Keratinocyte (primary cell): ENCODE data around the gene RYR2. TPM values are rescaled to one million over a fixed set of nuclear protein-coding genes. Genes with fewer than 3 reads are reported as not detected.

Experiments used
- DNase-seq: peaks from one replicate; pipeline ENCODE4 v3.0.0-alpha.2; 2011; ENCODE audit warnings: low read depth, missing footprints, low spot score
- FAIRE-seq: peaks from 2 replicates; lab custom pipeline; 2011; peaks lifted over from hg19 to GRCh38; lab: Jason Lieb, UNC
- H2AFZ ChIP-seq: 2 replicates; pipeline ENCODE4 v1.6.0; 2012; ENCODE audit warnings: low read length, control low read depth, inconsistent platforms; ENCODE audit not compliant: control insufficient read depth
- H3K27ac ChIP-seq: 2 replicates; pipeline ENCODE4 v1.5.1; 2011; ENCODE audit warnings: low read length; ENCODE audit not compliant: control insufficient read depth, insufficient read depth
- H3K27me3 ChIP-seq: 3 replicates; pipeline ENCODE4 v1.6.0; 2011; ENCODE audit warnings: low read length; ENCODE audit not compliant: control insufficient read depth, insufficient read depth; ENCODE audit errors: extremely low read depth
- H3K36me3 ChIP-seq, 2 experiments: 2 replicates in 1 of 2; 3 replicates in 1 of 2; pipeline ENCODE4 v1.5.1; 2011; ENCODE audit warnings: low read length in 2 of 2, mild to moderate bottlenecking in 1 of 2; ENCODE audit not compliant: control insufficient read depth in 2 of 2, insufficient read depth in 2 of 2; ENCODE audit errors: extremely low read depth in 1 of 2
- H3K4me1 ChIP-seq: 3 replicates; pipeline ENCODE4 v1.5.1; 2011; ENCODE audit warnings: low read length; ENCODE audit not compliant: control insufficient read depth, insufficient read depth; ENCODE audit errors: extremely low read depth
- H3K4me2 ChIP-seq: 3 replicates; pipeline ENCODE4 v1.6.0; 2011; ENCODE audit warnings: low read depth, low read length; ENCODE audit not compliant: control insufficient read depth, insufficient read depth; ENCODE audit errors: extremely low read depth
- H3K4me3 ChIP-seq, 3 experiments: fragments of 200-600 bp in 1 of 3; sonication (generic) in 1 of 3; 2 replicates in 2 of 3; 3 replicates in 1 of 3; pipeline ENCODE4 v1.5.1; 2011 to 2016; ENCODE audit warnings: low read length in 3 of 3, mild to moderate bottlenecking in 3 of 3, control low read depth in 2 of 3, inconsistent platforms in 1 of 3, low read depth in 1 of 3, mixed read lengths in 1 of 3, mixed run types in 1 of 3, moderate library complexity in 1 of 3; ENCODE audit not compliant: control insufficient read depth in 2 of 3, insufficient read depth in 2 of 3; ENCODE audit errors: extremely low read depth in 1 of 3
- H3K79me2 ChIP-seq: 2 replicates; pipeline ENCODE4 v1.6.0; 2012; ENCODE audit warnings: low read length; ENCODE audit not compliant: control insufficient read depth, insufficient read depth
- H3K9ac ChIP-seq: 3 replicates; pipeline ENCODE4 v1.6.0; 2011; ENCODE audit warnings: low read length; ENCODE audit not compliant: control insufficient read depth, insufficient read depth; ENCODE audit errors: extremely low read depth
- H3K9me1 ChIP-seq: 3 replicates; pipeline ENCODE4 v1.6.0; 2011; ENCODE audit warnings: low read length; ENCODE audit not compliant: control insufficient read depth, insufficient read depth; ENCODE audit errors: extremely low read depth
- H3K9me3 ChIP-seq: 2 replicates; pipeline ENCODE4 v1.5.1; 2012; ENCODE audit warnings: low read depth, low read length; ENCODE audit not compliant: control insufficient read depth
- H4K20me1 ChIP-seq: 3 replicates; pipeline ENCODE4 v1.6.0; 2011; ENCODE audit warnings: low read length; ENCODE audit not compliant: control insufficient read depth, insufficient read depth; ENCODE audit errors: extremely low read depth
- CTCF ChIP-seq, 3 experiments: IDR thresholded peaks in 1 of 3; conservative IDR thresholded peaks in 1 of 3; optimal IDR thresholded peaks in 1 of 3; 2 replicates in 2 of 3; 3 replicates in 1 of 3; pipeline versions ENCODE3 to v1.5.1; 2011; ENCODE audit warnings: low read length in 3 of 3, mild to moderate bottlenecking in 3 of 3, moderate library complexity in 2 of 3, control low read depth in 1 of 3, inconsistent platforms in 1 of 3; ENCODE audit not compliant: insufficient read depth in 2 of 3; ENCODE audit errors: extremely low read depth in 1 of 3
- EZH2 ChIP-seq: IDR thresholded peaks from one replicate; pipeline ENCODE4 v1.6.1; 2012; ENCODE audit warnings: inconsistent platforms, mild to moderate bottlenecking, low read length, moderate library complexity
- dilution Hi-C: fragments of 300-500 bp; cut with MboI; formaldehyde crosslinking; loops from one replicate; pipeline ENCODE4 v1.7.0; 2020; ENCODE audit warnings: low sequenced_read_pairs; ENCODE audit not compliant: extremely low pct_ligation_motif_present
- polyA plus RNA-seq, 5 experiments: library from polyadenylated mRNA; depleted of rRNA in 3 of 5; stranded (reverse) in 3 of 5; stranded (forward) in 1 of 5; unstranded in 1 of 5; fragments of >200 nt; gene quantifications; 1 replicate in 1 of 5; 2 replicates in 3 of 5; 3 replicates in 1 of 5; pipeline versions ENCODE4 v1.2.1 to v1.2.3, GENCODE V29; 2011 to 2012; ENCODE audit warnings: missing spikeins in 2 of 5, low read depth in 1 of 5, low replicate concordance in 1 of 5

The RYR2 gene
- polyA plus RNA-seq, 1 donor (not counting 4 experiments of a cell fraction or from before 2014, with no cell fraction given), result 0.05 TPM

GRCh38 chr1:237788069-237788468 is 746.1 kb downstream of the RYR2 start:
- dilution Hi-C loops, result no loop called here
- no peak overlapping the region for H3K9ac ChIP-seq
- H4K20me1 ChIP-seq, result no peaks in the 10 kb centered on the region
- no peak for DNase-seq
- H2AFZ ChIP-seq, result no peak overlapping the region
- no peak overlapping the region for H3K4me2 ChIP-seq
- H3K4me3 ChIP-seq, result no peak overlapping the region
- no peaks in the 10 kb centered on the region for H3K36me3 ChIP-seq
- H3K27me3 ChIP-seq, result no peaks in the 10 kb centered on the region
- no peaks in the 10 kb centered on the region for H3K9me1 ChIP-seq
- H3K4me1 ChIP-seq, result no peaks in the 10 kb centered on the region
- FAIRE-seq, result no peak
- H3K9me3 ChIP-seq, result no peaks in the 10 kb centered on the region
- no peak for TF ChIP-seq CTCF (optimal IDR thresholded peaks at IDR 0.05 in 1 of 3, IDR thresholded peaks at IDR 0.05 in 1 of 3, conservative IDR thresholded peaks at IDR 0.05 in 1 of 3; ENCODE audit: extremely low read depth in 1 of 3, insufficient read depth in 2 of 3, low read length in 3 of 3)
- TF ChIP-seq EZH2, result no peak
- H3K79me2 ChIP-seq, result no peaks in the 10 kb centered on the region
- H3K27ac ChIP-seq, result no peak overlapping the region

GRCh38 chr1:237789619-237790018 is 747.6 kb downstream of the RYR2 start:
- Histone ChIP-seq H3K9me3 (no peaks in the 10 kb centered on the region), H3K4me3 (no peak overlapping the region), H3K36me3 (no peaks in the 10 kb centered on the region), H2AFZ (no peak overlapping the region), H4K20me1 (no peaks in the 10 kb centered on the region), H3K4me2 (no peak overlapping the region), H3K9ac (no peak overlapping the region), H3K27me3 (no peaks in the 10 kb centered on the region), H3K27ac (no peak overlapping the region), H3K9me1 (no peaks in the 10 kb centered on the region), H3K79me2 (no peaks in the 10 kb centered on the region), H3K4me1 (no peaks in the 10 kb centered on the region)
- TF ChIP-seq EZH2 (no peak), CTCF (optimal IDR thresholded peaks at IDR 0.05 in 1 of 3, IDR thresholded peaks at IDR 0.05 in 1 of 3, conservative IDR thresholded peaks at IDR 0.05 in 1 of 3; ENCODE audit: extremely low read depth in 1 of 3, insufficient read depth in 2 of 3, low read length in 3 of 3) (no peak)
- dilution Hi-C loops, result no loop called here
- no peak for DNase-seq
- no peak for FAIRE-seq
